Karpas-422 (cell line): ENCODE measurements around the gene TTBK1. TPM values are rescaled to one million over a fixed set of nuclear protein-coding genes. Genes with fewer than 3 reads are reported as not detected.
"Not testable (repeated sequence)": the region's sequence is repeated elsewhere in the genome, so short reads cannot be mapped to it uniquely, and the experiment has no call there.

Source experiments
- DNase-seq: peaks from one replicate; pipeline ENCODE4 v3.0.0-alpha.2; 2015
- H2AFZ ChIP-seq: fragments of 200-600 bp; sonication (generic); 2 replicates; pipeline ENCODE4 v1.6.1; 2014; ENCODE audit warnings: antibody characterized with exemption, low read length, mixed read lengths
- H3K27ac ChIP-seq: fragments of 200-600 bp; sonication (generic); 2 replicates; pipeline ENCODE4 v1.5.1; 2014; ENCODE audit warnings: mild to moderate bottlenecking, low read length, moderate library complexity
- H3K27me3 ChIP-seq: fragments of 200-600 bp; sonication (generic); 2 replicates; pipeline ENCODE4 v1.6.1; 2014; ENCODE audit warnings: low read length, mixed read lengths
- H3K36me3 ChIP-seq: fragments of 200-600 bp; sonication (generic); 2 replicates; pipeline ENCODE4 v1.6.1; 2014; ENCODE audit warnings: low read length, mixed read lengths; ENCODE audit not compliant: insufficient read depth
- H3K4me1 ChIP-seq: fragments of 200-600 bp; sonication (generic); 2 replicates; pipeline ENCODE4 v1.6.1; 2014; ENCODE audit warnings: mild to moderate bottlenecking, low read length, mixed read lengths
- H3K4me2 ChIP-seq: fragments of 200-600 bp; sonication (generic); 2 replicates; pipeline ENCODE4 v1.6.1; 2014; ENCODE audit warnings: low read length, low read depth, mild to moderate bottlenecking; ENCODE audit not compliant: poor library complexity, severe bottlenecking
- H3K4me3 ChIP-seq: fragments of 200-600 bp; sonication (generic); 2 replicates; pipeline ENCODE4 v1.5.1; 2014; ENCODE audit warnings: mild to moderate bottlenecking, antibody characterized with exemption, low read length, mixed read lengths
- H3K79me2 ChIP-seq: fragments of 200-600 bp; sonication (generic); 2 replicates; pipeline ENCODE4 v1.6.1; 2014; ENCODE audit warnings: mild to moderate bottlenecking, low read length, mixed read lengths
- H3K9ac ChIP-seq: fragments of 200-600 bp; sonication (generic); 2 replicates; pipeline ENCODE4 v1.6.0; 2014; ENCODE audit warnings: low read length
- H3K9me2 ChIP-seq: fragments of 200-600 bp; sonication (generic), shearing (Covaris generic); replicated peaks from 2 replicates; pipeline ENCODE4 v1.6.0; 2014; ENCODE audit warnings: mild to moderate bottlenecking, low read length, moderate library complexity; ENCODE audit not compliant: insufficient read depth
- H3K9me3 ChIP-seq: fragments of 300-700, 200-600 bp; sonication (generic); 2 replicates; pipeline ENCODE4 v1.6.1; 2014; ENCODE audit warnings: low read length, mixed read lengths
- H4K20me1 ChIP-seq: fragments of 200-600 bp; sonication (generic); 2 replicates; pipeline ENCODE4 v1.6.1; 2014; ENCODE audit warnings: mild to moderate bottlenecking, antibody characterized with exemption, low read length, low read depth; ENCODE audit not compliant: insufficient read depth
- total RNA-seq: library from RNA; depleted of rRNA; stranded (reverse); fragments of >200 nt; shearing (Covaris generic); gene quantifications from 2 replicates; pipeline ENCODE4 v1.2.3, GENCODE V29; 2014; ENCODE audit warnings: low replicate concordance

The TTBK1 gene
- total RNA-seq, 1 experiment from 2014 or later: 0.34 TPM

DNA sequence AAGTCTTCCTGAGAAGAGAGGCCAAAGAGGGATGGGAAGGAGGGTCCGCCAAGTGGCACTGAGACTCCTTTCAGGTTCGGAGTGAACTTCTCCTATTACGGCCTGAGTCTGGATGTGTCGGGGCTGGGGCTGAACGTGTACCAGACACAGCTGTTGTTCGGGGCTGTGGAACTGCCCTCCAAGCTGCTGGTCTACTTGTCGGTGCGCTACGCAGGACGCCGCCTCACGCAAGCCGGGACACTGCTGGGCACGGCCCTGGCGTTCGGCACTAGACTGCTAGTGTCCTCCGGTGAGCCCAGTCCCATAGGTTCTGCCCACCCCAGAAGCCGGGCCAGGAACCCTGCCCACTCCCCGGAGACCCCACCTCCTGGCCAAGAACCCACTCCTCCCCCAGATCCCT, 58.8 kb downstream of the TTBK1 start:
- H3K9me3 ChIP-seq: no peaks in the 10 kb centered on the region
- no peaks in the 10 kb centered on the region for H3K36me3 ChIP-seq
- H3K27ac ChIP-seq: no peak overlapping the region
- no peaks in the 10 kb centered on the region for H3K9me2 ChIP-seq
- no peak overlapping the region for H3K9ac ChIP-seq
- peaks cover 7% of the 10 kb centered on the region for H3K4me1 ChIP-seq
- DNase-seq: no peak
- H4K20me1 ChIP-seq: 0 out of 2 replicates have a peak, but pooled peaks cover 3% of the 10 kb centered on the region
- H3K4me3 ChIP-seq: no peak overlapping the region
- H3K27me3 ChIP-seq: no peaks in the 10 kb centered on the region
- H3K79me2 ChIP-seq: no peaks in the 10 kb centered on the region
- no peak overlapping the region for H3K4me2 ChIP-seq
- H2AFZ ChIP-seq: no peak overlapping the region

GRCh38 chr6:43303006-43303405, 59.7 kb downstream of the TTBK1 start:
- not testable (repeated sequence) for H3K4me2 ChIP-seq, H3K79me2 ChIP-seq, H3K27ac ChIP-seq, H3K9me3 ChIP-seq, H2AFZ ChIP-seq, H3K9ac ChIP-seq, H3K36me3 ChIP-seq, H3K9me2 ChIP-seq, H3K4me3 ChIP-seq, H3K27me3 ChIP-seq, H4K20me1 ChIP-seq
- peak; percentile 39 for DNase-seq
- peaks cover 13% of the 10 kb centered on the region for H3K4me1 ChIP-seq

GRCh38 chr6:43303751-43304331, 60.6 kb downstream of the TTBK1 start:
- Histone ChIP-seq H3K9me3 (no peaks in the 10 kb centered on the region), H3K4me2 (no peak overlapping the region), H3K4me3 (no peak overlapping the region), H3K4me1 (peaks cover 21% of the 10 kb centered on the region), H3K79me2 (no peaks in the 10 kb centered on the region), H2AFZ (no peak overlapping the region), H3K27me3 (no peaks in the 10 kb centered on the region), H3K36me3 (no peaks in the 10 kb centered on the region), H3K27ac (no peak overlapping the region), H4K20me1 (0 out of 2 replicates have a peak, but pooled peaks cover 3% of the 10 kb centered on the region), H3K9ac (no peak overlapping the region), H3K9me2 (no peaks in the 10 kb centered on the region)
- DNase-seq: peak; percentile 36

DNA sequence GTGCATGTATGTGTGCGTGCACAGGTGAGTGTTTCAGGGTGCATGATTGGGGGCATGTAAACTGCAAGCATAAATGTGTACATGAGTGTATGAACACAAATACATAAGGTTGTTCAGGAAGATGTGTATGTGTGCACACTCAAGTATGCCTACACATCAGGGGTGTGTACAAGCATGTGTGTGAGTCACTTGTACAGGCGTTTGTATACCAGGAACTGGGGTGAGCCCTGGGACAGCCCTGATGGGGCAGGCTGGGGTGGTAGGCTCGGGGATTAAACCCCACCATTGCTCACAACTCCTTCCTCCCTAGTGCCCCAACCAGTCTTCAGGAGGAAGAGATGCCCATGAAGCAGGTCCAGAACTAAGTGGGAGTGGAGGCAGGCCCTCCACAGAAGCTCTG, 61.1 kb downstream of the TTBK1 start:
- H3K36me3 ChIP-seq: no peaks in the 10 kb centered on the region
- H3K27ac ChIP-seq: no peak overlapping the region
- no peak overlapping the region for H3K4me2 ChIP-seq
- H3K4me1 ChIP-seq: peaks cover 26% of the 10 kb centered on the region
- no peaks in the 10 kb centered on the region for H3K9me3 ChIP-seq
- H4K20me1 ChIP-seq: 0 out of 2 replicates have a peak, but pooled peaks cover 3% of the 10 kb centered on the region
- H3K79me2 ChIP-seq: no peaks in the 10 kb centered on the region
- no peaks in the 10 kb centered on the region for H3K9me2 ChIP-seq
- H3K27me3 ChIP-seq: no peaks in the 10 kb centered on the region
- H3K9ac ChIP-seq: no peak overlapping the region
- no peak overlapping the region for H3K4me3 ChIP-seq
- no peak overlapping the region for H2AFZ ChIP-seq
- DNase-seq: no peak

DNA sequence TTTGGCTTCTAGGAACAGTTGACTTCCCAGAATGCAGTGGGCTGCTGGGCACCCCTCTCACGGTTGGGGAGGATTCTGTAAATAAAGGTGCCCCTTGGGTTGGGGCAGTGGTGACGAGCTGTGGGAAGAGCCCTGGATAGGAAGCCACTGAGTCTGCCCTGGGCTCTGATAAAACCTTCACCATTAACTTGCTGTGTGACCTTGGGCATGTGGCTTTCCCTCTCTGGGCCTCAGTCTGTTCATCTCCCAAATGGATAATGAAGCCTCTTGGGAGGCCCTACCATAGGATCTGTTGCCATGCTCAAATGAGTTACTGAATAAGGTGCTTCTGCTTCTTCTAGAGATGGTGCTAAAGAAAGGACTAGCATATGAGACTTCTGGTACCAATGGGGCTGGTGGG, 61.6 kb downstream of the TTBK1 start:
- H4K20me1 ChIP-seq: 0 out of 2 replicates have a peak, but pooled peaks cover 3% of the 10 kb centered on the region
- H3K79me2 ChIP-seq: no peaks in the 10 kb centered on the region
- H3K4me3 ChIP-seq: no peak overlapping the region
- no peak overlapping the region for H3K27ac ChIP-seq
- H3K27me3 ChIP-seq: no peaks in the 10 kb centered on the region
- H3K9ac ChIP-seq: no peak overlapping the region
- H3K36me3 ChIP-seq: no peaks in the 10 kb centered on the region
- peak; percentile 29 for DNase-seq
- no peak overlapping the region for H3K4me2 ChIP-seq
- no peaks in the 10 kb centered on the region for H3K9me3 ChIP-seq
- no peak overlapping the region for H2AFZ ChIP-seq
- H3K4me1 ChIP-seq: peaks cover 25% of the 10 kb centered on the region
- no peaks in the 10 kb centered on the region for H3K9me2 ChIP-seq

- peak; percentile 28 for DNase-seq
- no peak overlapping the region for H2AFZ ChIP-seq
- 0 out of 2 replicates have a peak, but pooled peaks cover 3% of the 10 kb centered on the region for H4K20me1 ChIP-seq
- H3K9me3 ChIP-seq: no peaks in the 10 kb centered on the region
- peaks cover 30% of the 10 kb centered on the region for H3K4me1 ChIP-seq
- H3K27ac ChIP-seq: no peak overlapping the region
- no peak overlapping the region for H3K4me2 ChIP-seq
- H3K27me3 ChIP-seq: no peaks in the 10 kb centered on the region
- H3K79me2 ChIP-seq: no peaks in the 10 kb centered on the region
- H3K36me3 ChIP-seq: no peaks in the 10 kb centered on the region
- no peak overlapping the region for H3K9ac ChIP-seq
- no peaks in the 10 kb centered on the region for H3K9me2 ChIP-seq
- H3K4me3 ChIP-seq: no peak overlapping the region
These were observed 62.8 kb downstream of the TTBK1 start for GRCh38 chr6:43306086-43306485.

GRCh38 chr6:43307451-43308100, 64.3 kb downstream of the TTBK1 start:
- H3K9ac ChIP-seq: peak overlapping the region; percentile 71

DNA sequence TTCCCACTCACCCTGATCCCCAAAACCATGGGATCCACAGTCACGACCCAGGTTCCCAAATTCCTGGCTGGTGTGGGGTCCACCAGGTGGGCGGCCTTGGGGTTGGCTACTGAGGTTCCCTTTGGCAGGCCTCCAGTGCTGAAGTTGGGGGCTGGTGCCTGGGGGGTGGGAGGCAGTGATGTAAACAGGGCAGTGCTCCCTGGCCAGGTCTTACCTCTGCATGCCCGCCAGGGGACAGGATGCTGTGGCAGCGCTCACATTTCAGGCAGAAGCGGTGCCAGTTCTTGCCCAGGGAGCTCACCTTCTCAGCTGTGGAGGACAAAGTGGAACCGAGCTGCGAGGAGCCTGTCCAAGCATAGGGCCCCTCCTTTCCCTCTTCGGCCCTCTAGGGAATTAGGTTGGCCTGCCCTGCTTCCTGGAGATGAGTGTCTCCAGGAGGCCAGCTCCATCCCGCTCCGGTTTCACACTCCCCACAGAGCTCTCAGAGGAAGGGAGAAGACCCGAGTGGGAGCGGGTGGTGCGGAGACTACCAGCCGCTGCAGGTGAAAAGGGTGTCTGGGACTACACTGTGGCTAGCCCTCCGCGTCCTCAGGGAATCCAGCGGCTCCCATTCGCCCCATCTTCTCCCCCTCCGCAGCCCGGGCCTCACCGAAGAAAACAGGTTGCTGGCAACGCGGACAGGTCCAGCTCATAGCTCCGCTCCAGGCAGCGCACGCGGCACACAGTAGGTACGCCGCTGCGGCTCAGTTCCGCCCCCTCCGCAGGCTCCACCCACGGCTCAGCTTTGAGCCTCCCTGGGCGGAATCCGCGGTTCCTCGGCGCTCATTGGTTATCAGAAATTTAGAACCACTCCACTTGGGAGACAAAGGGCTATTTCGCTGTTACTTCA, 65.1 kb downstream of the TTBK1 start, which contains the start of gene CRIP3:
Gene CRIP3, minus strand, starts transcription at position 726 of the 889 bp plus-strand sequence. Its CDS starts 34 bp downstream, at position 692.
- Histone ChIP-seq H4K20me1 (0 out of 2 replicates have a peak, but pooled peaks cover 3% of the 10 kb centered on the region), H3K4me2 (peak within 1 kb of the TSS; percentile 83)

More at GRCh38 chr6:43307451-43308100, 64.3 kb downstream of the TTBK1 start:
- Histone ChIP-seq H3K27ac (no peak overlapping the region), H3K27me3 (no peaks in the 10 kb centered on the region), H2AFZ (no peak overlapping the region), H3K4me3 (peak overlapping the region; percentile 72; the same call in 1 of the 2 replicates), H4K20me1 (0 out of 2 replicates have a peak, but pooled peaks cover 3% of the 10 kb centered on the region), H3K9me2 (no peaks in the 10 kb centered on the region), H3K9me3 (no peaks in the 10 kb centered on the region), H3K4me1 (peaks cover 35% of the 10 kb centered on the region), H3K4me2 (peak overlapping the region; percentile 83), H3K36me3 (no peaks in the 10 kb centered on the region), H3K79me2 (no peaks in the 10 kb centered on the region)
- DNase-seq: peak; percentile 39

More for the DNA sequence above, 65.1 kb downstream of the TTBK1 start, which contains the start of gene CRIP3:
- H3K9me3 ChIP-seq: no peaks in the 10 kb centered on the region
- H3K4me3 ChIP-seq: peak within 1 kb of the TSS; percentile 72
- peak within 1 kb of the TSS; percentile 89 for H2AFZ ChIP-seq
- peak within 1 kb of the TSS; percentile 38; the same call in 1 of the 2 replicates for H3K27ac ChIP-seq
- H3K27me3 ChIP-seq: no peaks in the 10 kb centered on the region
- H3K9me2 ChIP-seq: no peaks in the 10 kb centered on the region
- peak; percentile 87 for DNase-seq
- H3K36me3 ChIP-seq: no peaks in the 10 kb centered on the region
- peaks cover 43% of the 10 kb centered on the region for H3K4me1 ChIP-seq
- H3K79me2 ChIP-seq: no peaks in the 10 kb centered on the region
- peak within 1 kb of the TSS; percentile 71 for H3K9ac ChIP-seq
